NCI-H446 treated with DMSO at 0.1 percent for 48 hours (cell line): ENCODE measurements around the gene GPR146.

Source experiments
- DNase-seq: peaks from one replicate; lab custom pipeline; 2025; lab: John Stamatoyannopoulos, UW

Gene GPR146

GRCh38 chr7:1011297-1012003 lies 32.9 kb upstream of the GPR146 start:
- no peak for DNase-seq

GRCh38 chr7:1012004-1012715 lies 32.2 kb upstream of the GPR146 start:
- DNase-seq, result no peak

GRCh38 chr7:1012716-1013095 lies 31.6 kb upstream of the GPR146 start:
- DNase-seq, result no peak

- DNase-seq, result no peak
Observed at GRCh38 chr7:1013581-1013980, 30.8 kb upstream of the GPR146 start.

GRCh38 chr7:1014681-1015080 lies 29.7 kb upstream of the GPR146 start:
- no peak for DNase-seq

GRCh38 chr7:1015196-1016121 lies 28.9 kb upstream of the GPR146 start:
- DNase-seq, result no peak

- no peak for DNase-seq
Observed at GRCh38 chr7:1016577-1017531, 27.5 kb upstream of the GPR146 start.

- no peak for DNase-seq
Observed at GRCh38 chr7:1017586-1018333, 26.6 kb upstream of the GPR146 start.

- DNase-seq, result no peak
Observed at GRCh38 chr7:1018334-1018695, 26.0 kb upstream of the GPR146 start.

- DNase-seq, result no peak
Observed at GRCh38 chr7:1019255-1019785, 25.0 kb upstream of the GPR146 start.

GRCh38 chr7:1019789-1020610 lies 24.3 kb upstream of the GPR146 start:
- no peak for DNase-seq

- DNase-seq, result no peak
Observed at GRCh38 chr7:1020849-1021251, 23.5 kb upstream of the GPR146 start.

- no peak for DNase-seq
Observed at GRCh38 chr7:1021366-1021765, 23.0 kb upstream of the GPR146 start.

GRCh38 chr7:1021931-1022330 lies 22.4 kb upstream of the GPR146 start:
- no peak for DNase-seq

GRCh38 chr7:1022356-1022755 lies 22.0 kb upstream of the GPR146 start:
- no peak for DNase-seq

- no peak for DNase-seq
Observed at GRCh38 chr7:1022801-1023465, 21.4 kb upstream of the GPR146 start.

- no peak for DNase-seq
Observed at GRCh38 chr7:1024331-1024841, 20.0 kb upstream of the GPR146 start.

- DNase-seq, result no peak
Observed at GRCh38 chr7:1024876-1025742, 19.2 kb upstream of the GPR146 start.
